A549 (cell line): ENCODE measurements around the gene FBXO24.

Source experiments
- CEBPB ChIP-seq, 2 experiments: fragments of >200 bp in 1 of 2; sonication (Bioruptor Twin) in 1 of 2; formaldehyde crosslinking in 1 of 2; IDR thresholded peaks; 2 replicates each; pipeline ENCODE4 v1.6.1; 2012 to 2016
- CTCF ChIP-seq: fragments of >200 bp; sonication (Bioruptor Twin); formaldehyde crosslinking; IDR thresholded peaks from 3 replicates; pipeline ENCODE4 v1.5.1; 2016
- EP300 ChIP-seq, 2 experiments: fragments of >200 bp; sonication (Bioruptor Twin); formaldehyde crosslinking; IDR thresholded peaks; 2 replicates in 1 of 2; 3 replicates in 1 of 2; pipeline ENCODE4 v1.6.1; 2016 to 2017
- KDM1A ChIP-seq: fragments of 200-600 bp; sonication (generic); IDR thresholded peaks from 2 replicates; pipeline ENCODE4 v1.6.1; 2016; ENCODE audit warnings: low read depth, mild to moderate bottlenecking
- POLR2A ChIP-seq: IDR thresholded peaks from 2 replicates; pipeline ENCODE4 v1.6.1; 2012; ENCODE audit warnings: mild to moderate bottlenecking, low read length
- RAD21 ChIP-seq, 2 experiments: fragments of >200 bp in 1 of 2; sonication (Bioruptor Twin) in 1 of 2; formaldehyde crosslinking in 1 of 2; IDR thresholded peaks in 1 of 2; conservative IDR thresholded peaks in 1 of 2; 2 replicates in 1 of 2; 3 replicates in 1 of 2; pipeline ENCODE4 v1.6.1; 2012 to 2018; ENCODE audit warnings: inconsistent platforms in 1 of 2
- REST ChIP-seq: fragments of 200-600 bp; sonication (generic); IDR thresholded peaks from 2 replicates; pipeline ENCODE4 v1.6.1; 2016; ENCODE audit warnings: antibody characterized with exemption, mild to moderate bottlenecking, moderate library complexity
- SREBF2 ChIP-seq: fragments of 450-650 bp; IDR thresholded peaks from 2 replicates; pipeline ENCODE4 v1.6.1; 2014; ENCODE audit warnings: mild to moderate bottlenecking, moderate library complexity
- ZNF302 ChIP-seq: fragments of 250-450 bp; sonication (Bioruptor Pico); IDR thresholded peaks from 2 replicates; pipeline ENCODE4 v1.9.0; 2021; ENCODE audit warnings: inconsistent platforms, mild to moderate bottlenecking, moderate library complexity

GRCh38 chr7:100561491-100562194 lies 24.5 kb upstream of the FBXO24 start:
- no peak for TF ChIP-seq CTCF
- no peak for TF ChIP-seq ZNF302 (CRISPR knock-in tag)
- no peak for TF ChIP-seq SREBF2
- no peak for TF ChIP-seq REST
- TF ChIP-seq CEBPB (IDR thresholded peaks at IDR 0.05), result no peak
- TF ChIP-seq EP300 (IDR thresholded peaks at IDR 0.05), result no peak
- TF ChIP-seq POLR2A, result no peak
- TF ChIP-seq RAD21 (conservative IDR thresholded peaks at IDR 0.05 in 1 of 2, IDR thresholded peaks at IDR 0.05 in 1 of 2), result no peak
- no peak for TF ChIP-seq KDM1A
